GM18517 (cell line): ENCODE measurements around the gene LRRK1.

Experiments
- ATAC-seq: cut with Tn5 transposase; IDR thresholded peaks from one replicate; pipeline ENCODE4 v1.9.1; 2021; ENCODE audit warnings: mild to moderate bottlenecking, moderate library complexity; ENCODE audit not compliant: unreplicated experiment

LRRK1 gene

GRCh38 chr15:100909565-100909964, 9.6 kb upstream of the LRRK1 start:
- ATAC-seq = no peak

- ATAC-seq = no peak
Measured at GRCh38 chr15:100909989-100910955, 8.9 kb upstream of the LRRK1 start.

DNA sequence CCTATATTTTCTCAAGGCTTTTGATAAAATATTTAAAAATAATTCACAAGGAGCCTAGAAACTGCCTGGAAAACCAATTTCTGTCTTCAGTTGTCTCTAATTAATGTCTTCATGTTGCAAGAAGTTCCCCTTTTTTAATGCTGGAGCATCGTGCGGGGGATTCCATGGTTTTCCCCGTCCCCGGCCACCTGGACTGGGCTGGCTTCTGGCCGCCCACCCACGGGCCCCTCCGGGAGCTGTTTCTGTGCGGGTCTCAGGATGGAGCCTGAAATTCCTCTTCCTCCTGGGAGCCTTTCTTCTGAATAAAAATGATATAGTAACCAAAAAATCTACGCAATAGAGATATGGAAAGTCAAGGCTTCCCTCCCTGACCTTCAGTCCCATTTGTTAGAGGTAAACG, 8.1 kb upstream of the LRRK1 start:
- no peak for ATAC-seq

DNA sequence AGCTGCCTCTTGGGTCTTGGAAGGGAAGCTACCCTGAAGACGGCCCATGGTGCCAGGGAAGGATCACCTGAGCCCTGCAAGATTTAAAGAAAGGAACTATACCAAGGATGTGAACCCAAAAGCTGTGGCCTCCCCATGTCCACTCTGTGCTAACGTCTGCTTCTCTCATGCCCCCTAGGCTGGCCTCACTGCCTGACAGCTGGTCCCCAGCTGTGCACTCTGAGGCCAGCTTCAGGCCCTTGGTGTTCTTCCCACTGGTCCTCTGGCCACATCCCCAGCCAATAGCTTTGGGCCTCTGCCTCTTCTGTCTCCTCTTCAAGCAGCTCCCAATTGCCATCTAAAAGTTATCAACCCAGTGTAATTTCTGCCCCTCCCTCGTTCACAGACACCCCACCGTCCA, 5.2 kb upstream of the LRRK1 start:
- ATAC-seq = no peak

DNA sequence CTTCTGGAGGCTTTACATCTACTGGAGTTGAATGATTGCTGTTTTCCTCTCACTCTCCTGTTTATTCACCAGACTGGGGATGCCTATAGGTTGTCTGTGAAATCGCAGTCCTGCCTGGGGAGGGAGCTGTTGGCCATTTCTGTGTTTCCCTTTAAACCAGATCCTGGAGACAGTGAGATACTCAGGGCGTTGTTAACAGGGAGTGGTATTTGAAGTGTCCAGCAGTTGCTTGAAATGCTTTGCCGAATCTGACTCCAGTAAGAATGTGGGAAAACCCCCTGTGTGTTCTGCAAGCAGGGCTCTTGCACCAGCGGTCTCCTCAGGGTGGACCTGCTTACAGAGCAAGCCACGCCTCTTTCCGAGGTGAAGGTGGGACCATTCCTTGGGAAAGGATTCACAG, 4.3 kb upstream of the LRRK1 start:
- ATAC-seq = no peak

DNA sequence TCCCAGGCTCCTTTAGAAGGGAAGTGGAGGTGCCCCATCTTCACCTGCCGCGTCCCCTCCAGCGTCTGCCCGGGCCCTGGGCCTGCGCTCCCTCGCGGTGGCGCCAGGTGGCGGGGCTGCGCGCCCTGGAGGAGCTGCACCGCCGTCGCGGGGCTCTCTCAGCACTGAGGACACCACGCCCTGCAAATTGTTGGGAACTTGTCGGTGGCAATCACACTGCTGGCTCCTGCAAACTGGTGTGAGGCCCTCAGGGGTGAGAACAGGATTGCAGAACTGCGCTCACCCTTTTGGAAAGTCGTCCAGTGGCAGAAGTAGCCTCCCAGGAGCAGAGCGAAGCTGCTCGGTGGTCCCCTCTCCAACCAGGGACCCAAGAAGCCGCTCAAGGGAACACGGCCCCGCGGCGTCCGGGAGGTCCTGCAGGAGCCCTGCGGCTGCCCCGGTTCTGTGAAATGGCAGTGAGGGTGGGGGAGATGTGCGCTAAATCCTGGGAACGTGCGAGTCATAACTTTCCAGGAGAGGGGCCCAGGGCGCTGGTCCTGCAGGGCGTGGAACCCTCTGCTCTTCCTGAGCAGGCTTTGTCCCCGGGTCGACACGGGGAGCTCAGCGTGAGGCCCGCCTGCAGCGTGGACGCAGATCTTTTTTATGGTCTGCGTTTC, 995 bp upstream of the LRRK1 start:
- peak; percentile 47 for ATAC-seq

DNA sequence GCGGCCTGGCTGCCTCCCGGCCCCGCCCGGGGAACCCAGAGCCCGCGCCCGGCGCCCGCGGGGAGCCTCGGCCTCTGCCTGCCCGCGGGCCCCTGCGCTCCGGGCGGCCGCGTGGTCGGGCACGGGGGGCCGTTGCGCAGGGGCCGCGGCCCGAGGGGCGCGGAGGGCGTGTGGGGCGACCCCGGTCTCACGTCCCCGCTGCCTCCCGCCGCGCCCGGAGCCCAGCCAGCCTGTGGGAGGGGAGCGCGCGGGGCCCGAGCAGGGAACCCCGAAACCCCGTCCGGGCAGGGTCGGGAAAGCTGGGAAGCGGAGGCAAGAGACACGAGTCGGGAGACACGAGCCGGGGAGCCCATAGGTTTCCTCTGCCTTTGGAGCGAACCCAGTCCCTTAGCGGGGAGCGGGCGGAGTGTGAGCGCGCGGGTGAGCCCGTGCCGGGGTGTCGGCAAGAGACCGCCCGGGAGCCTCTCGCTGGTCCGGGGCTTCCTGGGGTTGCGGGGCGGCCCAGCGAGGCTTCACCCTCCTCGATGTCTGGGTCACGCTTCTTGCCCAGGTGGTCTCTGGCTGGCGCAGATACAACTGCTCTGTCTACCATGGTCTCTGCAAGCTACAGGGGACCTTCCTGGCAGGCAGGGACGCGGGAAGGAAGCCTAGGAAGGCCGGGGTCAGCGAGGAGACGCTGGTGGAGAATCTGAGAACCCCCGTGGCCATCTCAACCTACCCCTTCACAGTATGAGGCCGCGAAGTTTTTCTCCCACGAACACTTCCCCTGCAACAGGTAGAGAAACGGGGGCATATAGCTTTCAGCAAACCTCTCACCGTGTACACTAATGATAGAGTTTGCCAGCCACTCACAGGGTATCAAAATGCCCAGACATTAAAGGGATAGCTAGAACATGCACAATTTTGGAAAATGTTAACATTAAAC, 586 bp downstream of the LRRK1 start:
- ATAC-seq = no peak

DNA sequence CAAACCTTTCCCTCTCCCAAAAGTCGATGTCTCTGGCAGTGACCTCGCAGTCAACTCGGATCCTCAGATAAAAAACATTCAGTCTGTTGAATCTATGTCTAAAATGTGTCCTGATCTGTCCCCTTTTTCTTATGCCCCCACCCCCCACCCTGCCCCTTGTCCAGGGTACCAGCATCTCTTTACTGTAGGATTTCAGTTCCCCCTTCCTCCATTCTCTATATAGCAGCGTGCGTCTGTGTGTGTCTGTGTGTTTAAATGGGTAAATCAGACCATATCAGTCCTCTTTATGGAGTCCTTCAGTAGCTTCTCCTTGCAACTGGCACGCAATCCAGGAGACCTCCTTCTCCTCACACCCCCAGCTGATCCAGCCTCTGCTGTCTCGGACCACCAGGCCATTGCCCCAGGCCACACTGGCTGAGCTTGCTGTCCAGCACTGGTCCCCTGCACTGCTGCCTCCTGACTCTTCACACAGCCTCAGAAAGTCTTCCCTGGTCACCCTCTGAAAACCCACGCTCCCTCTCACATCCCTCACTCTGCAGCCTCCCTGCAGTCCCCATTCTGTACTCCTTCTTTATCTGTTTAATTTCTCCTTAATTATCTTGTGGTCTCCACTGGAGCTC, 1.5 kb downstream of the LRRK1 start:
- no peak for ATAC-seq

GRCh38 chr15:100922192-100923040, 3.3 kb downstream of the LRRK1 start:
- no peak for ATAC-seq

GRCh38 chr15:100923076-100923475, 3.9 kb downstream of the LRRK1 start:
- ATAC-seq = no peak

- ATAC-seq = no peak
Measured at GRCh38 chr15:100923902-100924301, 4.7 kb downstream of the LRRK1 start.

GRCh38 chr15:100924436-100924835, 5.3 kb downstream of the LRRK1 start:
- ATAC-seq = no peak

DNA sequence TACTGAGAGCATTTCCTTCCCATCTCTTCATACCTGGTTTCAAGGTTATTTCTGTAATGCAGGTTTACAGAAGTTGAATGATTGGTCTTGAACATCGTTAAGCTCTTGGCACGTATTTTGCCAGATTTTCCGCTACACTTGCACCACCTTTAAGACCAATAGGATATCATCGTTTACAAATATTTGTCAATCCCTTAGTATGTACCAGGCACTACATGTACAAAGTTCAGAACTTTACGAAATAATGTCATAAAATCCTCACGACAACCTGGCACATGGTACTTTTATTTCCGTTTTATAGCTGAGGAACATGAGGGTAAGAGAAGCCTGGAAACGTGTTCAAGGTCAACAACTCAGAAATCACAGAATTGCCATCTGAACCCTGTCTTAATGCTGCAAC, 6.3 kb downstream of the LRRK1 start:
- no peak for ATAC-seq

DNA sequence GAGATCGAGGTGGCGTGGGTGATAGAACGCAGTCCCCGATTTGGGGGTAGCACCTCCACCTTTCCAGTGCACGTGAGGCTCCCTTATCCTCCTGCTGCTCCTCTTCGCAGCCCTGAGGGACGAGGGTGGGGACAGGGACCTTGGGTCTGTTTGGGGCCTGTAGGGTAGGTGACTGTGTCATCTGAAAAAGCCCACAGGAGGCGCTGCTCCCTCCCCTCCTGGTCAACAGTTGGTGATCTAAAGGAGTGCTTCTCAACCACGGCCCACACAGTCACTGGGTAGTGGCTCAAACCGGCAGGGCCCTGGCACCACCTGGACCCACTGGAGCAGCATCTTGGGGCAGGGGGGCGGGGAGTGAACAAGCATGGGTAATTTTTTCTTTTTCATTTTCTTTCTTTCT, 7.1 kb downstream of the LRRK1 start:
- no peak for ATAC-seq

GRCh38 chr15:100926971-100927756, 8.0 kb downstream of the LRRK1 start:
- ATAC-seq = no peak

DNA sequence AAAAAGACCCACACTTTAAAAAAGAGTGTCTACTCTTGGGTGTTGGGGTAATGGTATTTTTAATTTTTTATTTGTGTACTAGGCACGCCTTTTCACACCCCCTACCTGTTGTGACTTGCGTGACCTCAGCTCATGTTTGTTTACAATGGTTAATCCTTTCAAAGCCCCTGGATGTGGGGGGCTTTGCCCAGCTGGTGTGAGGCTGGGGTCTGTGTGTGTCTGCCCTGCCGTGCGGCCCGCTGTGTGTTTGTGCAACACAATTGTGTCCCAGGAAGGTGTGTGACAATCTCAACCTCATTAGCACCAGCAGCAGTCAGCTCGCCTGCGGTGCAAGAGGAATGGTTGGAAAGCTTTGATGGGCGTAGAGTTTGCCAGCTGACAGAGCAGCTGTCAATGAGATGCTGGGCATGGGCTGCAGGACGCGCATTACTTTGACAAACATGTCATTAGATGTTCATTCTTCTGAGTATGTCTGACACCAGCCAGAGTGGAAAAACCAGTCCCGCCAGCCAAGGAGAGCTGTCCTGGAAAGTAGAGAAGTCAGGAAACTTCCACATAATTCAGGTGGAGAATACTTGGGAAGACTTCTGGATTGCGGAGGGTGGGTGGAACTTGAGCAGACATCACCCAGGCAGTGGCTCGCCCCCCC, 9.6 kb downstream of the LRRK1 start:
- ATAC-seq = no peak

GRCh38 chr15:100929641-100930042, 10.5 kb downstream of the LRRK1 start:
- no peak for ATAC-seq

DNA sequence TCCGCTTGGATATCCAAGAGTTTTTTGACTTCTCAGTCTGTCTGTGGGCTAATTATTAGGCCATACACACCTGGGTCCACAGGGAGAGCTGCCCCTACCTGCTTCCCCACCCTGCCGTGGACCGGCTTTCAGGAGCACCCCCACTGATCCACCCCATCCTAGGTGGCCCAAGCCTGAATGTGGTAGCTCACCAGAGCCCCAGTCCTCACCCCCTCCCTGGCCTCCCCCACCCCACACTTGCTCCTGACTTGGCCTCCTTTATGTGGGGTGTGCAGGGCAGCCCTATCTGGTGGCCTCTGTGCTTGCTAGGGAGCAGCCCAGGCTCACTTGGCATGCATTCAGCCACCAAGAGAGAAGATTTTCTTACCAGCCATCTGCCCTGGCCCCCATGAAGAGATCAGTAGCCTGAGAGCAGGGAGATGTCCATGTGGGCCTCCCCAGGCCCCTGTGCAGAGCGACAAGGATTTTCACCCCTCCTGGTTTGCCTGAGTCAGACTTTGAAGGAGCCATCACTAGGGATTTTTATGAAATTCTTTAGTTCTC, 11.2 kb downstream of the LRRK1 start:
- ATAC-seq = no peak
